OCI-LY7 (cell line): ENCODE data around the gene C1orf198. TPM values are rescaled to one million over a fixed set of nuclear protein-coding genes. Genes with fewer than 3 reads are reported as not detected.

ENCODE experiments used
- BruUV-seq: library from RNA; stranded (reverse); fragments of 400-500 nt; replicated peaks from 2 replicates; lab custom pipeline; 2021; lab: Mats Ljungman, UMichigan
- CTCF ChIA-PET: fragments of 300-600 bp; sonication (Branson Sonifier 250); formaldehyde crosslinking; loops from one replicate; lab custom pipeline; 2022; ENCODE audit warnings: antibody characterized with exemption; ENCODE audit not compliant: unreplicated experiment; lab: Charles Lee
- POLR2A ChIA-PET: fragments of 300-600 bp; sonication (Branson Sonifier 250); formaldehyde crosslinking; loops from one replicate; lab custom pipeline; 2022; ENCODE audit warnings: antibody characterized with exemption; lab: Charles Lee
- DNase-seq: peaks from one replicate; pipeline ENCODE4 v3.0.0-alpha.2; 2015; ENCODE audit warnings: low spot score
- H2AFZ ChIP-seq: fragments of 200-600 bp; sonication (generic), shearing (Covaris generic); 2 replicates; pipeline ENCODE4 v1.6.1; 2014; ENCODE audit warnings: mild to moderate bottlenecking, antibody characterized with exemption, low read length, moderate library complexity
- H3K27ac ChIP-seq: fragments of 200-600 bp; sonication (generic); 2 replicates; pipeline ENCODE4 v1.5.1; 2014; ENCODE audit warnings: mixed run types, low read depth, mild to moderate bottlenecking, moderate library complexity, low read length, inconsistent platforms; ENCODE audit not compliant: poor library complexity, severe bottlenecking
- H3K36me3 ChIP-seq: fragments of 200-600 bp; sonication (generic); 2 replicates; pipeline ENCODE4 v1.6.1; 2014; ENCODE audit warnings: mild to moderate bottlenecking, antibody characterized with exemption, low read length, moderate library complexity, mixed read lengths; ENCODE audit not compliant: insufficient read depth
- H3K4me1 ChIP-seq: fragments of 200-600 bp; sonication (generic); 2 replicates; pipeline ENCODE4 v1.5.1; 2014; ENCODE audit warnings: mild to moderate bottlenecking, low read length; ENCODE audit not compliant: insufficient read depth, poor library complexity, severe bottlenecking
- H3K4me2 ChIP-seq: fragments of 200-600 bp; sonication (generic); 2 replicates; pipeline ENCODE4 v1.6.1; 2014; ENCODE audit warnings: mild to moderate bottlenecking, low read length
- H3K4me3 ChIP-seq: fragments of 200-600 bp; sonication (generic); 2 replicates; pipeline ENCODE4 v1.5.1; 2014; ENCODE audit warnings: mild to moderate bottlenecking, low read depth, low read length; ENCODE audit not compliant: poor library complexity, severe bottlenecking
- H3K79me2 ChIP-seq: fragments of 200-600 bp; sonication (generic); 2 replicates; pipeline ENCODE4 v1.6.1; 2016; ENCODE audit warnings: low read depth, mild to moderate bottlenecking, low read length, moderate library complexity, mixed read lengths; ENCODE audit not compliant: insufficient read depth
- H3K9me2 ChIP-seq: fragments of 200-600 bp; sonication (generic); 2 replicates; pipeline ENCODE4 v1.6.1; 2016; ENCODE audit warnings: mild to moderate bottlenecking, low read length, mixed read lengths; ENCODE audit not compliant: insufficient read depth
- H3K9me3 ChIP-seq: fragments of 200-600 bp; sonication (generic); 2 replicates; pipeline ENCODE4 v1.6.1; 2014; ENCODE audit warnings: mild to moderate bottlenecking, mixed run types, low read length, mixed read lengths
- H4K20me1 ChIP-seq: fragments of 200-600 bp; sonication (generic); 2 replicates; pipeline ENCODE4 v1.6.1; 2014; ENCODE audit warnings: mild to moderate bottlenecking, antibody characterized with exemption, low read length, moderate library complexity, mixed read lengths; ENCODE audit not compliant: insufficient read depth
- EZH2phosphoT487 ChIP-seq: fragments of 200-600 bp; sonication (generic); IDR thresholded peaks from 2 replicates; pipeline ENCODE4 v1.6.1; 2018; ENCODE audit warnings: low read depth, borderline replicate concordance, mild to moderate bottlenecking, mixed run types, antibody characterized with exemption, low read length, moderate library complexity, mixed read lengths
- intact Hi-C: fragments of 100-400 bp; cut with micrococcal nuclease; formaldehyde crosslinking; loops from one replicate; pipeline ENCODE4 v1.10.0; 2022; ENCODE audit not compliant: unreplicated experiment
- total RNA-seq, 2 experiments: library from RNA; depleted of rRNA in 1 of 2; stranded (reverse); fragments of >200 nt in 1 of 2; shearing (Covaris generic) in 1 of 2; gene quantifications; 2 replicates each; pipeline ENCODE4 v1.2.3, GENCODE V29; 2014 to 2022
- TF ChIP-seq, protein P1 (sequence below): fragments of 200-600 bp; sonication (generic); conservative IDR thresholded peaks from 2 replicates; pipeline ENCODE4 v1.5.1; 2014; ENCODE audit warnings: mild to moderate bottlenecking, antibody characterized with exemption, low read length, moderate library complexity, mixed read lengths

C1orf198 gene
- total RNA-seq, 2 experiments from 2014 or later = 5.7 to 6.5 TPM

DNA sequence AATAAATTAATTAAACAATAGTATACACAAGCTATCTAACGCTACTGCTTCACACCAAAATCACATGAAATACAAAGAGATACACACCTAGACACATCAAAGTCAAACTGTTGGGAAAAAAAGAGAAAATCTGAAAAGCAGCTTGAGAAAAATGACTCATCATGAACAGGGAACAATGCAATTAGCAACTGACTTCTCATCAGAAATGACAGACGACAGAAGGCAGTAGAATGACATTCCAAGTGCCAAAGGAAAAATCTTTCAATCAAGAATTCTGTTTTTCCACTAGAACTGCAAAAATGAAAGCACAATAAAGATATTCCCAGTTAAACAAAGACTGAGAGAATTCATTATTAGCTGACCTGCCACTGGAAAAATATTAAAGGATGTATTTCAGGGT lies 63.9 kb downstream of the C1orf198 start:
- no peak overlapping the region for H3K4me2 ChIP-seq
- no peak overlapping the region for H3K27ac ChIP-seq
- no peaks in the 10 kb centered on the region for H3K9me3 ChIP-seq
- no peaks in the 10 kb centered on the region for H3K4me1 ChIP-seq
- TF ChIP-seq EZH2phosphoT487 = no peak
- TF ChIP-seq, protein P1, sequence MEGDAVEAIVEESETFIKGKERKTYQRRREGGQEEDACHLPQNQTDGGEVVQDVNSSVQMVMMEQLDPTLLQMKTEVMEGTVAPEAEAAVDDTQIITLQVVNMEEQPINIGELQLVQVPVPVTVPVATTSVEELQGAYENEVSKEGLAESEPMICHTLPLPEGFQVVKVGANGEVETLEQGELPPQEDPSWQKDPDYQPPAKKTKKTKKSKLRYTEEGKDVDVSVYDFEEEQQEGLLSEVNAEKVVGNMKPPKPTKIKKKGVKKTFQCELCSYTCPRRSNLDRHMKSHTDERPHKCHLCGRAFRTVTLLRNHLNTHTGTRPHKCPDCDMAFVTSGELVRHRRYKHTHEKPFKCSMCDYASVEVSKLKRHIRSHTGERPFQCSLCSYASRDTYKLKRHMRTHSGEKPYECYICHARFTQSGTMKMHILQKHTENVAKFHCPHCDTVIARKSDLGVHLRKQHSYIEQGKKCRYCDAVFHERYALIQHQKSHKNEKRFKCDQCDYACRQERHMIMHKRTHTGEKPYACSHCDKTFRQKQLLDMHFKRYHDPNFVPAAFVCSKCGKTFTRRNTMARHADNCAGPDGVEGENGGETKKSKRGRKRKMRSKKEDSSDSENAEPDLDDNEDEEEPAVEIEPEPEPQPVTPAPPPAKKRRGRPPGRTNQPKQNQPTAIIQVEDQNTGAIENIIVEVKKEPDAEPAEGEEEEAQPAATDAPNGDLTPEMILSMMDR = no peak
- DNase-seq = no peak
- ChIA-PET POLR2A (interaction anchor here (0.8 kb wide), 1 partner anchor 350 kb away, joined by 3 read pairs; no protein-coding TSS in a partner anchor), CTCF (no interaction called here)
- H3K36me3 ChIP-seq = no peaks in the 10 kb centered on the region
- H2AFZ ChIP-seq = no peak overlapping the region
- intact Hi-C loops = no loop called here
- BruUV-seq = no TSS peak
- H3K79me2 ChIP-seq = no peaks in the 10 kb centered on the region
- no peaks in the 10 kb centered on the region for H4K20me1 ChIP-seq
- H3K9me2 ChIP-seq = no peaks in the 10 kb centered on the region
- no peak overlapping the region for H3K4me3 ChIP-seq

DNA sequence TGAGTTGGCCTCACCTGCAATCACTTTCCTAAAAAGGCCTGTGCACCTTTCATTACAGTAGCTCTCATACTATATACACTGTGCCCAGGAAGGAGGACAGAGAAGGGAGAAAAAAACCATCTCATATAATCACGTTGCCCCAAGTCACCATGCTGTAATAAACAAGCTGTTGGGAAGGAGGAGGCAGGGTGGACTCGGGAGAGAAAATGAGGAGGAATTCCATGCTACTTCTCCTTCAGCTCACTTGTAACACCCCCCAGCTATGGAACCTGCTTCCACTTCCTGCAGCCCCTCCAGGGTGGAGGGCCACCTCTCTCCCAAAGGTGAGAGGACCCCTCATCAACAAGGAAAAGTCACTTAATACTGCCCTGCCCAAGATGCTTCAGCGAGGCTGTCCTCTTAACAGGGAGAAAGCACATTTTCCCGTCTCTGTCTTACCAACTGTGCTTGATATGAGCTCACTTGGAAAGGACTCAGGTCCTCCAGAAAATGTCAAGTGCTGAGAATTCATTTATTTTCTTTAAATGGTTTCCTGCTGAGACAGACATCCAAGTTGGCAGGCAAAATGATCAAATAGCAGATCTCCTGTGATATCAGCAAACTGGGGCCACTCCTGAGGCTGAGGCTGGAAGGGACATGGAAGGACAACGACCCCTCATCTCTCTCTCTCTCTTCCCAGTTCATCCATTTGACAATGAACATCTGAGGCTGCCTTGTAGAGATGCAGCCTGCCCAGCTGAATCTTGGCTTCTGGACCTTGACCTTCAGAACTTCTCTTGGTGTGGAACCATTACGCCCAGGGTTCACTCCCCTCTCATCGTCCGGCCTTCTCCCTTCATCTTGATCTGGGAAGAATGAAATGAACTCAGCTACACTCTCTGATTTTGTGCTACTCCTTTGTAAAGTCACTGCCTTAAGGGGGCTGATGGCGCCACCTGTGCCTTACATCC lies 67.2 kb downstream of the C1orf198 start:
- intact Hi-C loops = no loop called here

More for the DNA sequence above, 67.2 kb downstream of the C1orf198 start:
- ChIA-PET CTCF (no interaction called here), POLR2A (interaction anchor here (0.6 kb wide), 1 partner anchor 29 kb away, joined by 4 read pairs; no protein-coding TSS in a partner anchor)
- TF ChIP-seq, protein P1 = no peak
- TF ChIP-seq EZH2phosphoT487 = no peak
- H3K4me2 ChIP-seq = no peak overlapping the region
- no TSS peak for BruUV-seq
- no peaks in the 10 kb centered on the region for H3K9me3 ChIP-seq
- H3K4me3 ChIP-seq = no peak overlapping the region
- H3K9me2 ChIP-seq = no peaks in the 10 kb centered on the region
- H3K4me1 ChIP-seq = no peaks in the 10 kb centered on the region
- no peaks in the 10 kb centered on the region for H3K36me3 ChIP-seq
- H3K79me2 ChIP-seq = no peaks in the 10 kb centered on the region
- H2AFZ ChIP-seq = no peak overlapping the region
- no peaks in the 10 kb centered on the region for H4K20me1 ChIP-seq
- DNase-seq = no peak
- no peak overlapping the region for H3K27ac ChIP-seq
